H9 (cell line): ENCODE measurements around the gene GOT1. TPM values are rescaled to one million over a fixed set of nuclear protein-coding genes. Genes with fewer than 3 reads are reported as not detected.

Experiments used
- DNase-seq: peaks from one replicate; pipeline ENCODE4 v3.0.0-alpha.2; 2017
- H2AFZ ChIP-seq: one replicate; pipeline ENCODE4 v1.6.1; 2013; ENCODE audit warnings: mild to moderate bottlenecking, low read length, control low read depth, moderate library complexity
- H2AK5ac ChIP-seq: 2 replicates; pipeline ENCODE4 v1.6.1; 2013; ENCODE audit warnings: low read length, control low read depth, mixed read lengths; ENCODE audit not compliant: insufficient read length
- H2BK120ac ChIP-seq: one replicate; pipeline ENCODE4 v1.6.1; 2013; ENCODE audit warnings: low read depth, mild to moderate bottlenecking, low read length, control low read depth, inconsistent platforms; ENCODE audit not compliant: poor library complexity, severe bottlenecking
- H2BK12ac ChIP-seq: 2 replicates; pipeline ENCODE4 v1.6.1; 2013; ENCODE audit warnings: low read length, control low read depth, mixed read lengths, low read depth; ENCODE audit not compliant: insufficient read length
- H2BK15ac ChIP-seq: 2 replicates; pipeline ENCODE4 v1.6.1; 2013; ENCODE audit warnings: low read depth, low read length, control low read depth
- H2BK20ac ChIP-seq: one replicate; pipeline ENCODE4 v1.6.1; 2013; ENCODE audit warnings: low read depth, mild to moderate bottlenecking, low read length, control low read depth, inconsistent platforms; ENCODE audit not compliant: poor library complexity, severe bottlenecking
- H2BK5ac ChIP-seq: 2 replicates; pipeline ENCODE4 v1.6.1; 2013; ENCODE audit warnings: low read length, control low read depth, mixed read lengths; ENCODE audit not compliant: insufficient read length
- H3K14ac ChIP-seq: 2 replicates; pipeline ENCODE4 v1.6.1; 2013; ENCODE audit warnings: low read length, control low read depth; ENCODE audit not compliant: insufficient read depth
- H3K18ac ChIP-seq: 2 replicates; pipeline ENCODE4 v1.6.1; 2013; ENCODE audit warnings: low read depth, mild to moderate bottlenecking, mixed read lengths, low read length, control low read depth; ENCODE audit not compliant: insufficient read length
- H3K23ac ChIP-seq: 2 replicates; pipeline ENCODE4 v1.6.1; 2013; ENCODE audit warnings: low read length, control low read depth, mixed read lengths, low read depth; ENCODE audit not compliant: insufficient read length
- H3K23me2 ChIP-seq: 2 replicates; pipeline ENCODE4 v1.6.1; 2013; ENCODE audit warnings: low read depth, mild to moderate bottlenecking, mixed read lengths, low read length, control low read depth; ENCODE audit not compliant: insufficient read length, poor library complexity, severe bottlenecking
- H3K27ac ChIP-seq: 2 replicates; pipeline ENCODE4 v1.5.1; 2013; ENCODE audit warnings: low read length, control low read depth, mixed read lengths, low read depth; ENCODE audit not compliant: insufficient read length
- H3K27me3 ChIP-seq: 2 replicates; pipeline ENCODE4 v1.6.1; 2013; ENCODE audit warnings: low read length, control low read depth, inconsistent platforms; ENCODE audit not compliant: insufficient read depth
- H3K4ac ChIP-seq: 2 replicates; pipeline ENCODE4 v1.6.1; 2013; ENCODE audit warnings: low read depth, mild to moderate bottlenecking, control low read depth, inconsistent platforms, low read length, moderate library complexity
- H3K4me1 ChIP-seq: 2 replicates; pipeline ENCODE4 v1.6.1; 2013; ENCODE audit warnings: low read length, control low read depth, inconsistent platforms; ENCODE audit not compliant: insufficient read depth
- H3K4me2 ChIP-seq: 2 replicates; pipeline ENCODE4 v1.6.1; 2013; ENCODE audit warnings: low read length, control low read depth, mixed read lengths; ENCODE audit not compliant: insufficient read length, insufficient read depth
- H3K56ac ChIP-seq: 2 replicates; pipeline ENCODE4 v1.6.1; 2013; ENCODE audit warnings: low read depth, mild to moderate bottlenecking, mixed read lengths, low read length, control low read depth; ENCODE audit not compliant: insufficient read length
- H3K79me1 ChIP-seq: 2 replicates; pipeline ENCODE4 v1.6.1; 2013; ENCODE audit warnings: low read depth, mild to moderate bottlenecking, moderate library complexity, low read length, control low read depth, inconsistent platforms; ENCODE audit not compliant: insufficient read depth, poor library complexity, severe bottlenecking
- H3K79me2 ChIP-seq: 2 replicates; pipeline ENCODE4 v1.6.1; 2013; ENCODE audit warnings: low read length, control low read depth, inconsistent platforms; ENCODE audit not compliant: insufficient read depth
- H3K9ac ChIP-seq: 2 replicates; pipeline ENCODE4 v1.6.1; 2013; ENCODE audit warnings: low read length, control low read depth, mixed read lengths; ENCODE audit not compliant: insufficient read length; ENCODE audit errors: extremely low read depth
- H3K9me3 ChIP-seq: one replicate; pipeline ENCODE4 v1.6.1; 2013; ENCODE audit warnings: low read depth, low read length, inconsistent platforms; ENCODE audit not compliant: control insufficient read depth
- H3T11ph ChIP-seq: one replicate; pipeline ENCODE4 v1.6.1; 2013; ENCODE audit warnings: mild to moderate bottlenecking, low read length, control low read depth, inconsistent platforms
- H4K20me1 ChIP-seq: one replicate; pipeline ENCODE4 v1.6.1; 2013; ENCODE audit not compliant: control insufficient read depth, insufficient read length, insufficient read depth
- H4K5ac ChIP-seq: 2 replicates; pipeline ENCODE4 v1.6.1; 2013; ENCODE audit warnings: low read depth, mild to moderate bottlenecking, mixed read lengths, low read length, control low read depth; ENCODE audit not compliant: insufficient read length
- H4K8ac ChIP-seq: replicated peaks from 2 replicates; pipeline ENCODE4 v1.6.1; 2013; ENCODE audit warnings: low read length, control low read depth, mixed read lengths, low read depth; ENCODE audit not compliant: insufficient read length
- H4K91ac ChIP-seq: 2 replicates; pipeline ENCODE4 v1.6.1; 2013; ENCODE audit warnings: low read depth, mild to moderate bottlenecking, moderate library complexity, mixed read lengths, low read length, control low read depth; ENCODE audit not compliant: insufficient read length
- H3K27ac Mint-ChIP-seq, 3 experiments: 2 replicates in 2 of 3; 3 replicates in 1 of 3; pipeline ENCODE4 v1.8.0; 2020 to 2021; ENCODE audit warnings: mixed read lengths in 3 of 3, mild to moderate bottlenecking in 1 of 3, moderate library complexity in 1 of 3
- H3K27me3 Mint-ChIP-seq: 2 replicates; pipeline ENCODE4 v1.8.0; 2021; ENCODE audit warnings: low read depth, mild to moderate bottlenecking, moderate library complexity, mixed read lengths
- H3K36me3 Mint-ChIP-seq, 3 experiments: 2 replicates in 2 of 3; 3 replicates in 1 of 3; pipeline ENCODE4 v1.8.0; 2020 to 2021; ENCODE audit warnings: low read depth in 3 of 3, mixed read lengths in 3 of 3; ENCODE audit not compliant: insufficient read depth in 1 of 3
- H3K4me1 Mint-ChIP-seq, 2 experiments: 2 replicates each; pipeline ENCODE4 v1.8.0; 2020; ENCODE audit warnings: mixed read lengths in 2 of 2
- H3K4me3 Mint-ChIP-seq, 2 experiments: 2 replicates in 1 of 2; 3 replicates in 1 of 2; pipeline ENCODE4 v1.8.0; 2020 to 2021; ENCODE audit warnings: mild to moderate bottlenecking in 2 of 2, mixed read lengths in 2 of 2, moderate library complexity in 1 of 2
- H3K9me3 Mint-ChIP-seq, 2 experiments: 2 replicates in 1 of 2; 3 replicates in 1 of 2; pipeline ENCODE4 v1.8.0; 2020; ENCODE audit warnings: mild to moderate bottlenecking in 2 of 2, mixed read lengths in 2 of 2, moderate library complexity in 1 of 2
- whole genome bisulfite sequencing: extraction: QIAGEN DNeasy Blood & Tissue Kit; methylation state at CpG from one replicate; pipeline ENCODE4 v1.1.7; 2013; ENCODE audit warnings: missing lambda C conversion rate, low lambda C conversion rate, mixed read lengths; ENCODE audit not compliant: insufficient read length; ENCODE audit errors: extremely low coverage; 5-methylcytosine and 5-hydroxymethylcytosine counted together
- total RNA-seq: library from RNA; stranded (reverse); gene quantifications from 2 replicates; pipeline ENCODE4 v1.2.1, GENCODE V29; 2021
- TF ChIP-seq, protein P1 (sequence below): fragments of 200-600 bp; sonication (generic); conservative IDR thresholded peaks from 3 replicates; pipeline ENCODE4 v1.8.0; 2021; ENCODE audit warnings: antibody characterized with exemption, mild to moderate bottlenecking

The GOT1 gene
- total RNA-seq, 1 experiment from 2014 or later = 43.3 TPM

DNA sequence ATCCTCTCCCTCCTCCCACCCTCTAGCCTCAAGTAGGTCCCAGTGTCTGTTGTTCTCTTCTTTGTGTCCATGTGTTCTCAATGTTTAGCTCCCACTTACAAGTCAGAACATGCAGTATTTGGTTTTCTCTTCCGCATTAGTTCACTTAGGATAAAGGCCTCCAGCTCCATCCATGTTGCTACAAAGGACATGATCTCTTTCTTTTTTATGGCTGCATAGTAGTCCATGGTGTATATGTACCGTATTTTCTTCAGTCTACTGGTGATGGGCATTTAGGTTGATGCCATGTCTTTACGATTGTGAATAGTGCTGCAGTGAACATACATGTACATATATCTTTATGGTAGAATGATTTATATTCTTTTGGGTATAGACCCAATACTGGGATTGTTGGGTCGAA, 1.6 kb upstream of the GOT1 start:
- Histone ChIP-seq H3K23me2 (peaks cover 8% of the 10 kb centered on the region), H4K5ac (no peak overlapping the region), H2BK15ac (no peak overlapping the region), H3K9ac (no peak overlapping the region), H4K8ac (no peak overlapping the region), H2AFZ (no peak overlapping the region), H2AK5ac (no peak overlapping the region), H2BK12ac (no peak overlapping the region), H3T11ph (no peak overlapping the region), H3K9me3 (no peaks in the 10 kb centered on the region), H3K79me1 (peaks cover 2% of the 10 kb centered on the region), H3K27me3 (no peaks in the 10 kb centered on the region), H3K27ac (no peak overlapping the region), H3K4me2 (peak overlapping the region; percentile 64), H4K20me1 (no peaks in the 10 kb centered on the region), H3K56ac (no peak overlapping the region), H2BK5ac (no peak overlapping the region), H2BK120ac (no peak overlapping the region), H3K18ac (no peak overlapping the region), H3K4me1 (no peaks in the 10 kb centered on the region; the same call in 1 of the 2 replicates), H2BK20ac (no peak overlapping the region), H3K79me2 (peaks cover 6% of the 10 kb centered on the region; the same call in 1 of the 2 replicates), H3K4ac (no peak overlapping the region), H3K14ac (no peak overlapping the region), H4K91ac (no peak overlapping the region), H3K23ac (no peak overlapping the region)
- DNase-seq = no peak
- TF ChIP-seq, protein P1, sequence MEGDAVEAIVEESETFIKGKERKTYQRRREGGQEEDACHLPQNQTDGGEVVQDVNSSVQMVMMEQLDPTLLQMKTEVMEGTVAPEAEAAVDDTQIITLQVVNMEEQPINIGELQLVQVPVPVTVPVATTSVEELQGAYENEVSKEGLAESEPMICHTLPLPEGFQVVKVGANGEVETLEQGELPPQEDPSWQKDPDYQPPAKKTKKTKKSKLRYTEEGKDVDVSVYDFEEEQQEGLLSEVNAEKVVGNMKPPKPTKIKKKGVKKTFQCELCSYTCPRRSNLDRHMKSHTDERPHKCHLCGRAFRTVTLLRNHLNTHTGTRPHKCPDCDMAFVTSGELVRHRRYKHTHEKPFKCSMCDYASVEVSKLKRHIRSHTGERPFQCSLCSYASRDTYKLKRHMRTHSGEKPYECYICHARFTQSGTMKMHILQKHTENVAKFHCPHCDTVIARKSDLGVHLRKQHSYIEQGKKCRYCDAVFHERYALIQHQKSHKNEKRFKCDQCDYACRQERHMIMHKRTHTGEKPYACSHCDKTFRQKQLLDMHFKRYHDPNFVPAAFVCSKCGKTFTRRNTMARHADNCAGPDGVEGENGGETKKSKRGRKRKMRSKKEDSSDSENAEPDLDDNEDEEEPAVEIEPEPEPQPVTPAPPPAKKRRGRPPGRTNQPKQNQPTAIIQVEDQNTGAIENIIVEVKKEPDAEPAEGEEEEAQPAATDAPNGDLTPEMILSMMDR = no peak
- WGBS = no CpG with 5 or more reads among the region's 4 CpGs
- Mint-ChIP-seq H3K9me3 (no peaks in the 10 kb centered on the region), H3K27ac (no peak overlapping the region; a peak in 1 of 7 replicates), H3K36me3 (0 out of 7 replicates have a peak, but pooled peaks cover 0 to 3% (median 0%) of the 10 kb centered on the region in 3 experiments), H3K4me1 (peaks cover 14 to 20% of the 10 kb centered on the region in 2 experiments), H3K27me3 (no peaks in the 10 kb centered on the region; the same call in none of the 2 replicates), H3K4me3 (peak overlapping the region; percentile 41 to 74)
